GM19099 (cell line): ENCODE data around the gene CTDSP2.
A peak's percentile ranks its signal among the peaks of the same experiment; 100 is the strongest.

ENCODE experiments used
- POLR2A ChIP-seq: IDR thresholded peaks from 3 replicates; pipeline ENCODE4 v1.6.1; 2011; ENCODE audit warnings: low read depth; ENCODE audit not compliant: insufficient read length; ENCODE audit errors: extremely low read depth

The CTDSP2 gene

GRCh38 chr12:57845478-57846284 is 848 bp downstream of the CTDSP2 start:
- peak; percentile 52 for TF ChIP-seq POLR2A

GRCh38 chr12:57844709-57845477 is 1.6 kb downstream of the CTDSP2 start:
- TF ChIP-seq POLR2A = no peak

GRCh38 chr12:57842342-57843294 is 3.9 kb downstream of the CTDSP2 start:
- TF ChIP-seq POLR2A = no peak

- TF ChIP-seq POLR2A = no peak
Observed at GRCh38 chr12:57841445-57841844, 5.1 kb downstream of the CTDSP2 start.

GRCh38 chr12:57840726-57841125 is 5.8 kb downstream of the CTDSP2 start:
- no peak for TF ChIP-seq POLR2A

- TF ChIP-seq POLR2A = no peak
Observed at GRCh38 chr12:57839996-57840395, 6.5 kb downstream of the CTDSP2 start.

GRCh38 chr12:57838594-57839302 is 7.8 kb downstream of the CTDSP2 start:
- TF ChIP-seq POLR2A = no peak

- TF ChIP-seq POLR2A = no peak
Observed at GRCh38 chr12:57837864-57838562, 8.5 kb downstream of the CTDSP2 start.

- no peak for TF ChIP-seq POLR2A
Observed at GRCh38 chr12:57836442-57837375, 9.8 kb downstream of the CTDSP2 start.

GRCh38 chr12:57835366-57836288 is 10.9 kb downstream of the CTDSP2 start:
- TF ChIP-seq POLR2A = no peak

GRCh38 chr12:57834086-57834876 is 12.2 kb downstream of the CTDSP2 start:
- TF ChIP-seq POLR2A = no peak

GRCh38 chr12:57833672-57834071 is 12.9 kb downstream of the CTDSP2 start:
- no peak for TF ChIP-seq POLR2A
